Left colon (tissue), 2 donors: Measurements from ENCODE around the gene GPT2. TPM values are rescaled to one million over a fixed set of nuclear protein-coding genes. Genes with fewer than 3 reads are reported as not detected.
"Not testable (repeated sequence)": the region's sequence is repeated elsewhere in the genome, so short reads cannot be mapped to it uniquely, and the experiment has no call there.

Experiments
- ATAC-seq: fragments of 200-7000 bp; cut with Tn5 transposase; one replicate; pipeline ENCODE4 v1.9.1; 2020; ENCODE audit warnings: mild to moderate bottlenecking, moderate library complexity
- DNase-seq, 2 donors: peaks; one replicate each; pipeline ENCODE4 v3.0.0-alpha.2; 2020
- intact Hi-C, 2 donors: fragments of 100-400 bp; cut with DNase I in 1 of 2; cut with micrococcal nuclease in 1 of 2; formaldehyde crosslinking; loops; one replicate each; pipeline versions ENCODE4 v1.11.2 to v1.14.0; 2022; cut with DNase I, micrococcal nuclease
- total RNA-seq, 2 donors: library from RNA; stranded (reverse); fragmentation: NEBNext Ultra II Directional; extraction: Animal tissue kit (Norgen Biotek cat#: 25700); gene quantifications; one replicate each; pipeline ENCODE4 v1.2.1, GENCODE V29; 2021
- donor health status: DM: no; HTN: no; CAD: no.
- donor health status: DM: yes; HTN: yes; CAD: no.

GPT2 gene
- total RNA-seq, 2 donors from 2014 or later = 26.8 to 32.1 TPM

DNA sequence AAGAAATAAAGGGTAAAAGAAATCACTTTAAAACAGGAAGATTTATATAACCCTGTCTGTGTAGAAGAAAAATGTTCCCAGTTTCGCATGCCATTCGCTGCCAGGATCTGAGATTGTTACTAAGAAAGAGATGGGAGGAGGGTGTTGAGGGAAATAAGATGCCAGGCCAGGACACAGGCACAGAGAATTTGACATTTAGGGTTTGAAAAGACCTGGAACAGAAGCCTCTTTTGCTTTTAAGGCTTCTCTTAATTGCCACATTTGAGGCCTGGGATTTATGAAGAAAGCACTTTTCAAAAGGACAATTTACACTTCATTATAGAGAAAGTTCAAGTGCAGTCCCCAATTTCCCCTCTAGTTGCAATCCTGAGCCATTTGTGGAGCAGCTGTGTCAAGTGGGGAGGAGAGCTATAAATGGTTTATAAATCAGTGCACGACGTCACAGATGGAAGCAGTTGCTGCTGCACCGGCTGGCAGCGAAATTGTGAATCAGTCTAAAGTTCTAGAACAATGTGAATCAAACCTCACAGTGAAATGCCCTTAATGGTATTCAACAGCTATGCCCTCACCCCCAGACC is 26.7 kb upstream of the GPT2 start:
- intact Hi-C loops = loop anchor here in 1 of 2 donors (10.0 kb wide), 1 partner anchor 47 kb away; no protein-coding TSS in a partner anchor
- DNase-seq (peak in 1 of 2 donors; percentile 46), ATAC-seq (peak; percentile 74)

DNA sequence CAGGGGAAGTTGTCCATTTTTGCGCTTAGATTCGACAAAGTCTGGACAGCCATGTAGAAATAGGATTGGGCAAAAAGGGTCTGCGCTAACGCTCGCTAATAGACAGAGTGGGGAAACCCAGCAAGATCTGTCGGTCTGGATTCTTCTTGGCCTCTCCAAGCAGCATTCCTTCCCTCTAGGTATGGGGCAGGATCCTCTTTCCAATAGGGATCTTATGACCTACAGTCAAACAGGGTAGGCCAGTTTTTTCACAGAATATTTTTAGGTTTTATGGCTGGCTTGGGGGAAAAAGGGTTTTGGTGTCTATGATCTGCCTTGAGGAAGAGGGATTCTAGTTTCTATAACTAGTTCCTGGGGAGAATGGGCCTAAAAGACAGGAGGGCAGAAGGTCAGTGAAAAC is 26.0 kb upstream of the GPT2 start:
- ATAC-seq (no peak), DNase-seq (no peak)
- intact Hi-C loops = loop anchor here in 1 of 2 donors (10.0 kb wide), 1 partner anchor 47 kb away; no protein-coding TSS in a partner anchor

DNA sequence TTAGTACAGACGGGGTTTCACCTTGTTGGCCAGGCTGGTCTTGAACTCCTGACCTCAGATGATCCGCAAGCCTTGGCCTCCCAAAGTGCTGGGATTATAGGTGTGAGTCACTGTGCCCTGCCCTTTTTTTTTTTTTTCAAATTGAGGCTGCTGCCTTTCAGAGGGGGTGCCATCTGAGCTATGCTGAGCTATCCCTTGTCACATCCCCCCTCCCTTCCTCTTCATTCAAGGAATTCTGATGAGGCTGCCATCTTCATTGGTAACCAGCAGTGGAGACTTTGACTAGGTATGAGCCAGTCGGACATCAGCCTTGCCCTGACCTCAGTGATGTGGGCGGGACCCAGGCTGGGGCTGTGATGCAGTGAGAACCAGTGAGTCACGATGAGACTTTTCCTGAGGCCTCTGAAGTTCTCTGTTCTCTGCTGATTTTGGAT is 24.4 kb upstream of the GPT2 start:
- intact Hi-C loops = loop anchor here in 1 of 2 donors (10.0 kb wide), 1 partner anchor 45 kb away; no protein-coding TSS in a partner anchor
- no peak for DNase-seq
- peak; percentile 50 for ATAC-seq

DNA sequence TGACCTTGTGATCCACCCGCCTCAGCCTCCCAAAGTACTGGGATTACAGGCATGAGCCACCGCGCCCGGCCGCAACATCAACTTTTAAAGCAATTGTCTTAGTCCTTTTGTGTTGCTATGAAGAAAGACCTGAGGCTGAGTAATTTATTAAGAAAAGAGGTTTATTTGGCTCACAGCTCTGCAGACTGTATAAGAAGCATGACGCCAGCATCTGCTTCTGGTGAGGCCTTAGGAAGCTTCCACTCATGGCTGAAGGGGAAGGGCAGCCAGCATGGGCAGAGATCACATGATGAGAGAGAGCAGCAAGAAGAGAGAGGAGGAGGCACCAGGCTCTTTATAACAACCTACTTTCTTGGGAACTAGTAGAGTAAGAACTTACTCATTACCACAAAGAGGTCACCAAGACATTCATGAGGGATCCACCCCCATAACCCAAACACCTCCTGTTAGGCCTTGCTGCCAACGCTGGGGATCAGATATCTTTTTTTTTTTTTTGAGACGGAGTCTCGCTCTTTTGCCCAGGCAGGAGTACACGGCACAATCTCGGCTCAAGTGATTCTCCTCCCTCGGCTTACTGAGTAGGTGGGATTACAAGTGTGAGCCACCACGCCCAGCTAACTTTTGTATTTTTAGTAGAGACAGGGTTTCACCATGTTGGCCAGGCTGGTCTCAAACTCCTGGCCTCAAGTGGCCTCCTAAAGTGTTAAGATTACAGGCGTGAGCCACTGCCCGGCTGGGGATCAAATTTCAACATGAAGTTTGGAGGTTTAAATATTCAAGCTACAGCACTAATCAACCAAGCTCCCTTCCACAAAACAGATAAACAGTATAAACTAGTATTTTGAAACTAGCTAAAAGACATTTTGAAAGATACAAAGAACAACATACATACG is 21.4 kb upstream of the GPT2 start:
- ATAC-seq = no peak
- no peak for DNase-seq
- intact Hi-C loops = no loop called here

- intact Hi-C loops = no loop called here
- ATAC-seq (no peak), DNase-seq (no peak)
Observed at GRCh38 chr16:46866286-46866685, 17.9 kb upstream of the GPT2 start.

- ATAC-seq, DNase-seq: not testable (repeated sequence)
Observed at GRCh38 chr16:46867486-46867885, 16.7 kb upstream of the GPT2 start.

DNA sequence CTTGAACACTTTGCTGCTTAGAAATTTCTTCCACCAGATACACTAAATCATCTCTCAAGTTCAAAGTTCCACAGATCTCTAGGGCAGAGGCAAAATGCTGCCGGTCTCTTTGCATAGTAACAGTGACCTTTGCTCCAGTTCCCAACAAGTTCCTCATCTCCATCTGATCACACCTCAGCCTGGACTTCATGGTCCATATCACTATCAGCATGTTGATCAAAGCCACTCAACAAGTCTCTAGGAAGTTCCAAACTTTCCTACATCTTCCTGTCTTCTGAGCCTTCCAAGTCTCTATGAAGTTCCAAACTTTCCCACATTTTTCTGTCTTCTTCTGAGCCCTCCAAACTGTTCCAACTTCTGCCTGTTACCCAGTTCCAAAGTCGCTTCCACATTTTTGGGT is 15.3 kb upstream of the GPT2 start:
- DNase-seq (peak in 1 of 2 donors; percentile 38), ATAC-seq (peak; percentile 66)
- intact Hi-C loops = not testable (repeated sequence)

More at GRCh38 chr16:46867486-46867885, 16.7 kb upstream of the GPT2 start:
- intact Hi-C loops = not testable (repeated sequence)

DNA sequence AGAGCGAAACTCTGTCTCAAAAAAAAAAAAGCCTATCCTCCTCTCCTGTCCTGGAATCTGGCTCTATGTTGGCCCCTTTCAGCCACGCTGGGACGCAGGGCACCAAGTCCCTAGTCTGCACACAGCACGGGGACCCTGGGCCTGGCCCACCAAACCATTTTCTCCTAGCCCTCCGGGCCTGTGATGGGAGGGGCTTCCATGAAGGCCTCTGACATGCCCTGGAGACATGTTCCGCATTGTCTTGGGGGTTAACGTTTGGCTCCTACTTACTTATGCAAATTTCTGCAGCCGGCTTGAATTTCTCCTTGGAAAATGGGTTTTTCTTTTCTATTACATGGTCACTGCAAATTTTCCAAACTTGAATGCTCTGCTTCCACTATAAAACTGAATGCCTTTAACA is 12.6 kb upstream of the GPT2 start:
- intact Hi-C loops = no loop called here
- ATAC-seq (no peak), DNase-seq (no peak)

GRCh38 chr16:46873201-46873600 is 11.0 kb upstream of the GPT2 start:
- intact Hi-C loops = no loop called here
- ATAC-seq (no peak), DNase-seq (no peak)

DNA sequence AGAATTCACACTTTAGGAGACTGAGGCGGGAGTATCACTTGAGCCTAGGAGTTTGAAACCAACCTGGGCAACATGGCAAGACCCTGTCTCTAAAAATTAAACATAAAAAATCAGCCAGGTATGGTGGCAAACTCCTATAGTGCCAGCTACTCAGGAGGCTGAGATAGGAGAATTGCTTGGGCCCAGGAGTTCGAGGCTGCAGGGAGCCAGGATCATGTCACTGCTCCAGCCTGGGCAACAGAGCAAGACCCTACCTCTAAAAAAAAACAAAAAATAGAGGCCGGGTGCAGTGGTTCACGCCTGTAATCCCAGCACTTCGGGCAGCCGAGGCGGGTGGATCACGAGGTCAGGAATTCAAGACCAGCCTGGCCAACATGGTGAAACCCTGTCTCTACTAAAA is 8.9 kb upstream of the GPT2 start:
- DNase-seq (no peak), ATAC-seq (no peak)
- intact Hi-C loops = no loop called here

DNA sequence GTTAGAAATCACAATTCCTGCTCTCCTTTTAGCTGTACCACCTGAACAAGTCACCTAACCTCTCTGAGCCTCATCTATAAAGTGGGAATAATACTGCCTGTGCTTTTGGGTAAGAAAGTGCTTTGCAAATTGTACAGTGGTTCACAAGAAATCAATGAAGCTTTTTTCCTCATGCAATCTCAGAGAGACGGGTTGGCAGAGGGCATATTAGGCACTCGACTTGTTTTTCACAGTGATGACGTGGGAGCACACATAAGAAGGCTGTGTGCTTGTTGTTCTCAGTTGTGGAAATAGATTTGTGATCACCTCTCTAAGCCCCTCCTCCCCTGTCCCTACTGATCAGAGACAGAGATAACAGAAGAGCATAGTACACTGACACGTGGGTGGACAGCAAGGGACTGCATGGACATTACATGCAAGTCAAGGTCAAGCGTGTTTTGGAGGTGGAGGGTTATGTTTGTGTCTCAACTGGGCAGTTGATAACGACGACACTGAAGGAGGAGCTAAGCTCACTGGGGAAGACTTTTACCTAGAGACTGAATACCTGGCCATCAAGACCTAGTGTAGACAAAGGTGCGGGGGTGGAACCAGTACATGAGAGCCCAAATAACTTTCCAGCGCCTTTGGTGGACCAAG is 1.7 kb upstream of the GPT2 start:
- DNase-seq = no peak
- no peak for ATAC-seq

GRCh38 chr16:46882940-46883307 is 1.2 kb upstream of the GPT2 start:
- no peak for ATAC-seq

More for the DNA sequence above, 1.7 kb upstream of the GPT2 start:
- intact Hi-C loops = no loop called here

GRCh38 chr16:46883353-46883689 is 841 bp upstream of the GPT2 start:
- DNase-seq (no peak), ATAC-seq (peak; percentile 9)
- intact Hi-C loops = no loop called here

More at GRCh38 chr16:46882940-46883307, 1.2 kb upstream of the GPT2 start:
- intact Hi-C loops = no loop called here
- DNase-seq = no peak

DNA sequence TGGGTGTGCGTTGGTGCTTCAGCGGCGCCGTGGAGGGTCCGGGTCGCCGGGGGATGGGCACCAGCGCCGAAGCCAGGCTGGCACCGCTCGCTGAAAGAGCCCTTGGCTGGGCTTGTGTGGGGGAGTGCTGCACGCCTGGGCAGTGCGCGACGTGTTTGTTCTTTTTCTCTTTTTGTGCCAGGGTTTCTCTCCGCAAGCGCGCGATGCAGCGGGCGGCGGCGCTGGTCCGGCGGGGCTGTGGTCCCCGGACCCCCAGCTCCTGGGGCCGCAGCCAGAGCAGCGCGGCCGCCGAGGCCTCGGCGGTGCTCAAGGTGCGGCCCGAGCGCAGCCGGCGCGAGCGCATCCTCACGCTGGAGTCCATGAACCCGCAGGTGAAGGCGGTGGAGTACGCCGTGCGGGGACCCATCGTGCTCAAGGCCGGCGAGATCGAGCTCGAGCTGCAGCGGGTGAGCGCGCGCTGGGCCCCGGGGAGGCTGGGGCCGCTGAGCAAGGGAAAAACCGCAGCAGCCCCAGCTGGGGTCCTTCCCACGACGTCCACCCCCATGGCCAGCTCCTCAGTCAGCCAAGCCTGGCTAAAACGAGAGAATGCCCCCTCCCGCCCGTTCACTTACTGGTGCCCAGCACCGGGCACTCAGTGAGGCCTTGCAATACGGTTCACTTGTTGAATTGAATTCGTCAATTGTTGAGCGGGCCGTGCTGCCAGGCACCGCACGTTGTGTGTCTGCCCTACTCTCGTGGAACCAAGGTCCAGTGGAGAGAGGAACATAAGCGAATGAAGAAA is 541 bp downstream of the GPT2 start:
- DNase-seq (peak in 1 of 2 donors; percentile 50), ATAC-seq (peak; percentile 31)
- intact Hi-C loops = no loop called here

GRCh38 chr16:46885960-46886763 is 2.0 kb downstream of the GPT2 start:
- DNase-seq (no peak), ATAC-seq (no peak)
- intact Hi-C loops = no loop called here

DNA sequence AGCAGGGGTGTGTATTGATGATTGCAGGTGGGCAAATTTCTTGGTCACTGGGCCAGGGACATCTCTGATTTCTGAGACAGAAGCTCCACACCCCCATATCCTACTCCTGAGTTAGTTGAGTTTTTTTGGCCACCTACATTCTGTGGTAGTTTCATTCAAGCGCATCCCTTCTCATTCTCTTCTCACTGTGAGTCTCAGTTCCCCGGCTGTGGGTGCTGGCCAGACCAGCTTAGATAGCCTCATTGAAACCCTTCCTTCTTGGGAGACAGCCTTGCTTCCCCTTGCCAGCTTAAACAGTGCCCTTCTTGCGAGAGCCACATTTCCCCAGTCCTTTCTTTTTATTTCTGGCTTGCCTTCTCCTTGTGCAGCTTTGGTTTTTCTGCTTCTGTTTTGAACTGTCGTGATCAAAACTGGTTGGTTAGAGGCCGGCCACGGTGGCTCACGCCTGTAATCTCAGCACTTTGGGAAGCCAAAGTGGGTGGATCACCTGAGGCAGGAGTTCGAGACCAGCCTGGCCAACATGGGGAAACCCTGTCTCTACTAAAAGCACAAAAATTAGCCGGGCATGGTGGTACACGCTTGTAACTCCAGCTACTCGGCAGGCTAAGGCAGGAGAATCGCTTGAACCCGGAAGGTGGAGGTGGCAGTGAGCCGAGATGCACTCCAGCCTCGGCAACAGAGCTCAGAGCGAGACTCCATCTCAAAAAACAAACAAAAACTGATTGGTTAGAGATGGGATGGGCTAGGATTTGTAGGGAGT is 2.8 kb downstream of the GPT2 start:
- ATAC-seq = no peak

GRCh38 chr16:46887524-46887854 is 3.3 kb downstream of the GPT2 start:
- no peak for DNase-seq
- intact Hi-C loops = no loop called here
- no peak for ATAC-seq

More for the DNA sequence above, 2.8 kb downstream of the GPT2 start:
- DNase-seq = no peak
- intact Hi-C loops = no loop called here
